HEK293T (cell line): ENCODE results near the gene NPIPB8.

Source experiments
- BHLHE40 ChIP-seq: fragments of 450-650 bp; IDR thresholded peaks from 2 replicates; pipeline ENCODE4 v1.6.1; 2016; ENCODE audit warnings: mild to moderate bottlenecking, moderate library complexity, borderline replicate concordance
- FOXM1 ChIP-seq: fragments of 450-650 bp; IDR thresholded peaks from 2 replicates; pipeline ENCODE4 v1.6.1; 2017; ENCODE audit warnings: mild to moderate bottlenecking, borderline replicate concordance
- SUZ12 ChIP-seq: fragments of 450-650 bp; IDR thresholded peaks from 2 replicates; pipeline ENCODE4 v1.6.1; 2016; ENCODE audit warnings: mild to moderate bottlenecking

DNA sequence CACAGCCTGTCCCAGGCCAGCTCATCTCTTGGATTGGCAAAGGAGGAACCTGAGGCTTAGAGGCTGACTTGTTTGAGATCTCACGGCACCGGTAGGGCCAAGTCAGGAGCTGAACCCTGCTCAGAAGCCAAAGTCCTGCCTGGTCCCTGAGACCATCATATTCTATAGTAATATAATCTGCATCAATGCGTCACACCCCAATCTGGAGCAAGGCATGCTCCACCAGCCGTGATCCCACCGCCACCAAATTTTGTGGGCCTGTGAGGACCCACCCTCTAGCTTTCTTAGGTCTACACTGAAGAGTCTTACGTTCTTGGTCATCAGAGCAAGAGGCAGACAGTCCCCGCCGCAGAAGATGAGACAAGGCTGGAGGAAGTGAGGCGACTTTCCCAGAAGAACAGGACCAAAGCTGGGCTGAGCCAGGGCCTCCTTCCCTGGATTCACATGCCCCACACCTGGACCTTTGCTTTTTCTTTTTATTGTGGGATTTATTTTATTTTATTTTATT, 30.7 kb upstream of the NPIPB8 start:
- no peak for TF ChIP-seq SUZ12
- no peak for TF ChIP-seq BHLHE40
- TF ChIP-seq FOXM1 = no peak
